Astrocyte of the hippocampus (primary cell): Measurements from ENCODE around the gene CER1.
"Not testable (repeated sequence)": the region's sequence is repeated elsewhere in the genome, so short reads cannot be mapped to it uniquely, and the experiment has no call there.

Experiments
- DNase-seq: peaks from one replicate; pipeline ENCODE4 v3.0.0; 2011; ENCODE audit warnings: low read depth, low spot score

The CER1 gene

GRCh38 chr9:14715102-14715501, 7.4 kb downstream of the CER1 start:
- DNase-seq = peak; percentile 51

GRCh38 chr9:14713187-14713767, 9.3 kb downstream of the CER1 start:
- DNase-seq = no peak

DNA sequence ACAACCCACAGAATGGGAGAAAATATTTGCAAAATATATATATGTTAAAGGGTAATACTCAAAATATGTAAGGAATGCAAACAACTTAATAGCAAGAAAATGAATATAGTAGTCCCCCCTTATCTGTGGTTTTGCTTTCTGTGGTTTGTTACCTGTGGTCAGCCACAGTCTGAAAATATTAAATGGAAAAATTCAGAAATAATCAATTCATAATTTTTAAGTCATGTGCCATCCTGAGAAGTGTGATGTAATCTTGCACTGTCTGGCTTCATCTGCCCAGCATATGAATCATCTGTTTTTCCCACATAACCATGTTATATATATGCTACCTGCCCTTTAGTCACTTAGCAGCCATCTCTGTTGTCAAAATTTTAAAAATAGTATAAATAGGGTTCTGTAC, 11.7 kb downstream of the CER1 start:
- DNase-seq = peak; percentile 18

DNA sequence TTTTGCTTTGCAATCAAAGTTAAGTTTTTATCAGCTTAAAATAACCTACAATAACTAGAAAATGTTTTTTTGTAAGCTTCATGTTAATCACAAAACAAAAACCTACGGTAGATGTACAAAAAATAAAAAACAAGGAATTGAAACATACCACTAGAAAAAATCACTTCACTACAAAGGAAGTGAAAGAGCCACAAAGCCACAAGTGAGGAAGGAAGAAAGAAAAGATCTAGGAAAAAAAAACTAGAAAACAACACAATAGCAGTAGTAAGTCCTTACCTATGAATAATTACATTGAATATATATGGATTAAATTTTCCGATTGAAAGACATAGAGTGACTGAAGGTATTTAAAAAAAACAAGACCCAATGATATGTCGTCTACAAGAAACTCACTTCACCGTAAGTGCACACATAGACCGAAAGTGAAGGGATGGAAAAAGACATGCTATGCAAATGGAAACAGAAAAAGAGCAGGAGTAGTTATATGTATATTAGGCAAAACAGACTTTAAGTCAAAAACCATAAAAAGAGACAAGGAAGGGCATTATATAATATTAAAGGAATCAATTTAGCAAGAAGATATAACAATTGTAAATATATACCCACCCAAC, 15.9 kb downstream of the CER1 start:
- DNase-seq = no peak

GRCh38 chr9:14705079-14705478, 17.5 kb downstream of the CER1 start:
- no peak for DNase-seq

DNA sequence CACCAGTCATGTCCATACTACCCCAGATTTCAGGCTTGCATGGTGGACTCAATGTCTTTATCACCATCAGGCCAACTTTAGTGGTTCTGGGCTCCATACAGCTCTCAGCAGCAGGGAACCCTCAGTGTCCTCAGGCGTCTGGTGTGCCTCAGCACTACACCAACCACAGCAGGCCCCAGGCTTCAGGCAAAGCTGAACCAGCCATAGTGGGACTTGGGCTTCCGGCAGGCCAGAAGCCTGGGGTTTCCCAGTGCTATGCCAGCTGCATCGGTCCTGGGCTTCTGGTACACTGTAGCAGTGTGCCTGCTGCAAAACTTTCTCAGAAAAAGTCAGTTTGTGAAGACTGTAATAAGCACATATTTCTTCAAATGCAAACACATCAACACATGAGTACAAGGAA, 18.3 kb downstream of the CER1 start:
- DNase-seq = no peak

- DNase-seq = no peak
These were observed 20.3 kb downstream of the CER1 start for GRCh38 chr9:14702200-14702720.

DNA sequence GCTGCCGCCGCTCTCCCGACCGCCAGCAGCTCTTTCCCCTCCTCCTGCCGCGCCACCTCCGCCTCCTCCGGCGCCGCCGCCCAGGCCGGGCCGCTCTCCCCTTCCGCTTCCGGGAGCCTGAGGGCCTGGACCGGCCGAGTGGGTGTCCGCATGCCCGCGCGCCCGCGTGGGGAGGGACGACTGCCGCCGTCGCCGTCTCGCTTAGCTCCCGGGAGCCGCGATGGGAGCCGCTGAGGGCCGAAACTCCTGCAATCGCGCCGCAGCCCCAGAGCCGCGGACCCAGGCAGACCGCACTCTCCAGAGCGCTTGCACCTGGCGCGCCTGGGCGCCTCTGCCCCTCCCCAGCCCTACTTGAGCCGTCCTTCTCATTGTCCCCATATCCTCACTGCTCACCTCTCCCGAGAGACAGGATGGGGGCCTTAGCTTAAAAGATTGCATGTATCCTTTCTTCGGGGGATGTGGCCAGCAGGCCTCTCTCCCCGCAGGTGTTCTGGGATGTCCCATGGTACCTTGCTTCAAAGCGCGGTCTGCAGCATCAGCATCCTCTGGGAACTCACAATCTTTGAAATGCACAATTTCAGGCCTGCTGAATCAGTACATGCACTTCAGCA, 29.2 kb downstream of the CER1 start, which contains the start of gene ZDHHC21:
Gene ZDHHC21 (minus strand): TSS at position 182 of the 611 bp plus-strand sequence. CDS start 19,092 bp downstream, outside the sequence.
- DNase-seq = peak; percentile 80

DNA sequence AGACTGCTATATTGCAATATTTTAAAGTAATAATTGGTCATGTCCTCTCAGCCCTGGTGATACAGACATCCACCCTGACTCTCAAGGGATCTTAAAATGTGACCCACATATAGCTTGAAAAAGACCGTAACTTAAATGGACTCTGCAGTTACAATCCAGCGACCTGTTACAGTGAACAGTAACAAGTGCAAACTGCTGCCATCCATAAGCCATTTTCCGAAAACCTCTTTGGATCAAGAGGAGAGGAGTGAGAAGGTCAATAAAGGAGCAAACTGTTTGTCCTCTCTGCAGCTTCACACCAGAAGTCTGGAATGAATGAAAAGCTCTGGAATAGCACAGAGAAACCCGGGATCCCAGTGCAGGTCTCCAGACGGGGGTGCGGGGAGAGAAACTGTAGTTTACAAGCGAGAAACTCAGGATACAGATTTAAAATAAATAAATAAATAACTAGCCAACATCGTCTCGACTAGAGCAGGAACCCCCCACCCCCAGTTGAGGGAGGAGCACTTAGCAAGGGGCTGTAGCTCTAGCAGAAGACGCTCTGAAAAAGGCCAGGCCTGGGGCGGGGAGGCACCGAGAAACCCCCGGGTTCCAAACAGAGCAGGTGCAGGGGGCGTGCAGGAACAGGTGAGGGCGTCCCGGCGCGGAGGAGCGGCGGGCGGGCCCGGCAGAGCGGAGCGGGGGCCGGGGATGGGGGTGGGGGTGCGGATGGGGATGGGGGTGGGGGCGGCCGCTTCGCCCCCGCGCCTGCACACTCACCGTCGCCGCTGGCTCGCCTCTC, 29.9 kb downstream of the CER1 start:
- peak; percentile 46 for DNase-seq

DNA sequence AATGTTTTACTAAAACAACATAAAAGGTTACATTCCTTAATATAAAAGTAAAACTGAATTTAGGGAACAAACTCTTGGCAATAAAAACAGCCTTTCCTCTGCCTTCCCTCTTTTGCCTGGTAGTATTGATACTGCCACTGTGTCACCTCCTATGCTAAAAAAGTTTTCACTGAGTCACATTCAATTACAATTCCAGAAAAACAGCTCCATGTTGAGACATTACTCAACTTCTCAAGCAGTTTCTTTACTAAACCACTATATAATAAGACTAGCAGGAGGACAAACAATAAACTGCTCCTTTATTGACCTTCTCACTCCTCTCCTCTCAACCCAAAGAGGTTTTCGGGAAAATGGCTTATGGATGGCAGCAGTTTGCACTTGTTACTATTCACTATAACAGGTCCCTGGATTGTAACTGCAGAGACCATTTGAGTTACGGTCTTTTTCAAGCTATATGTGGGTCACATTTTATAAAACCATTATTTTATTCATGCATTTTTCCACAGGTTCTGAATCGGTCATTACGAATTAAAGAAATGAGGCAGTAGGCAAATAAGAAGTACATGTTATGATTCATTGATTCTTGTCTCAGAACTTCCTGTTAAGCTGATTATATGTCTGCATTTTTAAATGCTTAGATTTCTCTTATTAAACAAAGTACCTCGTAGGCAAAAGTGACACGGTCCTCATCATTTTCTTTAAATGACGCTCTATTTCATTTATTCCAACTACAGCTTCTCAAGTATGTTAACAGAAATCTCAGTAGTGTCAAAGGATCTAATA, 31.4 kb downstream of the CER1 start:
- DNase-seq = no peak

DNA sequence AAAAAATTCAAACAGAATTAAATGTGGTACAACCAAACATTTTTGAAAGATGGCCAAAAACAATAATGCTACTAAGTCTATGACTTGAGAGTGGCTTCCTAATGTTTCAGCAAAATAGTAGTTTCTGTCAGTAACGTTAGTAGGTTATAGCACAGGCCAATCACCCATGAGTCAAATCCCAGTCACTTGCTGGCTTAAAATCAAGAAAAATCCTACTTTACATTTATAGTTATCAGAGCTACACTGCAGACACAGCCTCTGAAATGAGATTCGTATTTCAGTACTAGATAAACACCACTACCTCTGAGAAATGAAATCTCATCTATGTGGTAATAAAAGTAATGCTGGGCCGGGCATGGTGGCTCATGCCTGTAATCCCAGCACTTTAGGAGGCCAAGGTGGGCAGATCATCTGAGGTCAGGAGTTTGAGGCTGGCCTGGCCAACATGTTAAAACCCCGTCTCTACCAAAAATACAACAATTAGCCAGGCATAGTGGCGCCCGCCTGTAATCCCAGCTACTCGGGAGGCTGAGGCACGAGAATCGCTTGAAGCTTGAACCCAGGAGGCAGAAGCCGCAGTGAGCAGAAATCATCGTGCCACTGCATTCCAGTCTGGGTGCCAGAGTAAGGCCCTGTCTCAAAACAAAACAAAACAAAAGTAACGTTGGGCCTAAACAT, 35.4 kb downstream of the CER1 start:
- peak; percentile 69 for DNase-seq

- DNase-seq = no peak
These were observed 36.4 kb downstream of the CER1 start for GRCh38 chr9:14686168-14686567.

DNA sequence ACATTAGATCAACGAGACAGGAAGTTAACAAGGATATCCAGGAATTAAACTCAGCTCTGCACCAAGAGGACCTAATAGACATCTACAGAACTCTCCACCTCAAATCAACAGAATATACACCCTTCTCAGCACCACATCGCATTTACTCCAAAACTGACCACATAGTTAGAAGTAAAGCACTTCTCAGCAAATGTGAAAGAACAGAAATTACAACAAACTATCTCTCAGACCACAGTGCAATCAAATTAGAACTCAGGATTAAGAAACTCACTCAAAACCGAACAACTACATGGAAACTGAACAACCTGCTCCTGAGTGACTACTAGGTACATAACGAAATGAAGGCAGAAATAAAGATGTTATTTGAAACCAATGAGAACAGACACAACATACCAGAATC, 39.9 kb downstream of the CER1 start:
- DNase-seq = not testable (repeated sequence)

- no peak for DNase-seq
These were observed 43.8 kb downstream of the CER1 start for GRCh38 chr9:14678776-14679175.

DNA sequence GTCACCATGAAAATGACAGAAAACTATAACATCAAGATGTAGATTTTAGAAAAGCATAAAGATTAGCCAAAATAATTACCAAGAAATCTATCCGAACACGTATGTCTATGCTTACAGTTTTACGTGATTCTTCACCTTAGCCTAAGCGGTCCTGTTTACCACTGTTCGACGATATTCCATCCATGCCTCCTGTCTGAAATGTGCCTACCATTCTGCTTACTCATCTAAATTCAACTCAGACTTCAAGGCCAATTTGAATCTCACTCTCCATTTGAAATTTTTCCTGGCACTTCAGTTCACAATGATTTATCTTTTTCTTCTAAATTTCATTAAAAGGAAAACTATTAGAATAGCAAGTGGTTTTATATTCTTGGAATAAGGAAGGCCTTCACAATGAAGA, 44.7 kb downstream of the CER1 start:
- peak; percentile 20 for DNase-seq

DNA sequence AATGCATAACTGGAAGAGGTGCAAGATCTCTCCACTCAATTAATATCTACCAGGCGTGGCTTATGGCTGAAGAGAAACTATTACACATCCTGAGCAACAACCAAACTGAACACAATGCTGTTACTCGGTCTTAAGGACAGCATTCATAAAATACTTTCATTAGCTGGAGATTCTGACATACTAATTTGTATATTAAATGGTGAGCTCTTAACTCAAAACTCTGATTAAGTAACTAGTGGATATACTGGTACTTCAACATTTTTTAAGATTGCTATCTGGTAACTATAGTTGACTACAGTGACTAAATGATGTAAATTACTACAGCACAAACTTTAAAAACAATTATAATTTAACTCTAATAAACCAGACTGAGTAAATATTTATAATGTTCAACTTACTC, 45.1 kb downstream of the CER1 start:
- no peak for DNase-seq

- no peak for DNase-seq
These were observed 47.9 kb downstream of the CER1 start for GRCh38 chr9:14674630-14675029.

DNA sequence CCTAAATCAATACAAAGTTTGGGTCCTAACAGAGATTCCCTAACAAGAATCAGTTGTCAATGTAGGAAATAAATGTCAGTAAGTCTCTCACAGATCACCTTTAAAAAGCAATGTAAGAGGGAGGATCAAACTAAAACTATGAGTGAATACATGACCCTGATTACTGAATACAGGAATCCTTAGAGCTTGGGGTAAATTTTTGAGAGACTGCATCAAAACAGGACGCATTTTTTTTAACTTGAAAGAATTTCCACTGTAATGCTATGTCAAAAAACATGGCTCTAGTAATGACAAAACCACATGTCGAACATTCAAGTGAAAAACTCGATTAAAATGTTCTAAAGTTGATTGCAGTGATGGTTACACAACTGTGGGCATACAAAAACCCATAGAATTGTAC, 51.2 kb downstream of the CER1 start:
- DNase-seq = no peak

DNA sequence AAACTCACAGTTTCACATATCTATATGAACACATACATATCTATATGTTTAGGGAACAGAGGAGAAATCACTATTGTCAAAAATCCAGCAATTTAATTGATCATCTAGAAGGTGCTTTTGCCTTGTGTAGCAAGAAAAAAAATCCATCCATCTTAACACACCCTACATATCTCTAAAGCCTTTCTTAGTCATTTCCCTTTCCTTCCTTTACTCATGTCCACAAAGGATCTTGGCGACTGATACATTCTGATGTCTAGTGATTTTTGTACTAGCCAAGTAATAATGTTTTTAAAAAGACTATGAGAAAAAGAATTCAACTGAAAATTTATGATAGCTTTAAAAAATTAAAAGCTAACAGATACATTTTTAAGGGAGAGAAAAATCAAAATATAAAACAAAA, 51.8 kb downstream of the CER1 start:
- no peak for DNase-seq
